GM18526 (cell line): ENCODE results near the gene OR51M1.

Experiments
- POLR2A ChIP-seq: IDR thresholded peaks from 3 replicates; pipeline ENCODE4 v1.6.1; 2011; ENCODE audit not compliant: insufficient read length; ENCODE audit errors: extremely low read depth

The OR51M1 gene

GRCh38 chr11:5383576-5383975 lies at the start of gene OR51M1:
Gene OR51M1, plus strand, starts transcription at chr11:5383812. Its CDS starts 5,587 bp downstream, at chr11:5389399.
- TF ChIP-seq POLR2A, result no peak

- TF ChIP-seq POLR2A, result no peak
These were observed 48.4 kb upstream of the OR51M1 start for GRCh38 chr11:5335170-5335569.

- no peak for TF ChIP-seq POLR2A
These were observed 47.3 kb upstream of the OR51M1 start for GRCh38 chr11:5336331-5336730.

GRCh38 chr11:5339771-5340322 lies 43.8 kb upstream of the OR51M1 start:
- no peak for TF ChIP-seq POLR2A

- no peak for TF ChIP-seq POLR2A
These were observed 39.9 kb upstream of the OR51M1 start, which contains the start of gene OR51B5 for GRCh38 chr11:5343474-5344335. Gene OR51B5, minus strand, starts transcription at chr11:5343524. Its CDS starts 0 bp downstream, at chr11:5343524.

GRCh38 chr11:5345831-5346230 lies 37.8 kb upstream of the OR51M1 start:
- no peak for TF ChIP-seq POLR2A

GRCh38 chr11:5348551-5349194 lies 34.9 kb upstream of the OR51M1 start:
- TF ChIP-seq POLR2A, result no peak

- no peak for TF ChIP-seq POLR2A
These were observed 34.1 kb upstream of the OR51M1 start for GRCh38 chr11:5349550-5349949.

- TF ChIP-seq POLR2A, result no peak
These were observed 32.4 kb upstream of the OR51M1 start, which contains the start of gene OR51B6 for GRCh38 chr11:5351208-5351607. Gene OR51B6, plus strand, starts transcription at chr11:5351508. Its CDS starts 0 bp downstream, at chr11:5351508.

GRCh38 chr11:5362017-5362625 lies 21.5 kb upstream of the OR51M1 start:
- TF ChIP-seq POLR2A, result no peak

GRCh38 chr11:5363679-5364078 lies 19.9 kb upstream of the OR51M1 start:
- TF ChIP-seq POLR2A, result no peak

- TF ChIP-seq POLR2A, result no peak
These were observed 19.4 kb upstream of the OR51M1 start for GRCh38 chr11:5364214-5364613.

- TF ChIP-seq POLR2A, result no peak
These were observed 16.8 kb upstream of the OR51M1 start for GRCh38 chr11:5366856-5367255.

- no peak for TF ChIP-seq POLR2A
These were observed 16.1 kb upstream of the OR51M1 start for GRCh38 chr11:5367448-5368074.

GRCh38 chr11:5368502-5369043 lies 15.0 kb upstream of the OR51M1 start:
- TF ChIP-seq POLR2A, result no peak
